PFSK-1 (cell line): ENCODE data around the gene PRRG4.

Source experiments
- FOXP2 ChIP-seq: optimal IDR thresholded peaks from 2 replicates; pipeline ENCODE3; 2011; ENCODE audit warnings: borderline replicate concordance, control low read depth, inconsistent platforms; ENCODE audit not compliant: insufficient read depth; ENCODE audit errors: extremely low read length, extremely low read depth
- POLR2AphosphoS5 ChIP-seq: IDR thresholded peaks from 2 replicates; pipeline ENCODE4 v1.6.1; 2012; ENCODE audit warnings: low read depth, mild to moderate bottlenecking, control low read depth, low read length, moderate library complexity
- SIN3A ChIP-seq: IDR thresholded peaks from 2 replicates; pipeline ENCODE4 v1.6.1; 2012; ENCODE audit warnings: mild to moderate bottlenecking, low read length, moderate library complexity, borderline replicate concordance; ENCODE audit not compliant: insufficient read depth
- TAF1 ChIP-seq: IDR thresholded peaks from 2 replicates; pipeline ENCODE4 v1.6.1; 2012; ENCODE audit warnings: low read length, control low read depth, borderline replicate concordance; ENCODE audit not compliant: insufficient read depth
- TF ChIP-seq, protein P1 (sequence below), 2 experiments: IDR thresholded peaks; 2 replicates each; pipeline versions ENCODE4 v1.6.1 to v1.8.0; 2011 to 2012; ENCODE audit warnings: low read depth in 2 of 2, low read length in 2 of 2, control low read depth in 1 of 2, inconsistent platforms in 1 of 2, mild to moderate bottlenecking in 1 of 2, moderate library complexity in 1 of 2; ENCODE audit not compliant: insufficient read depth in 1 of 2

DNA sequence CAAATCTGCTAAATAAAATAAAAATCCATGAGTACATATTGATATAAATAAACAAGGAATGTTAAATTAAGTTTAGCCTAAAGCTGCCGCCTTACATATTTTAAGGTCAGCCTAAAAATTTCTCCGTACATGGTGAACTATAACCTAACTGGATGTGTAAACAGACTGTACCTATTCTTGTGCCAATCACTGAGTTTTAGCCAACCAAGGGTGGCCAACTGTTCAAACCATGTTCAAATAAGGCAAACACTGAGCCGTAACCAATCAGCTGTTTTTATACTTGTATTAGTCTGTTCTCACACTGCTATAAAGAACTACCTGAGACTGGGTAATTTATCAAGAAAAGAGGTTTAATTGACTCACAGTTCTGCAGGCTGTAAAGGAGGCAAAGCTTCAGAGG lies 54.3 kb downstream of the PRRG4 start:
- TF ChIP-seq POLR2AphosphoS5 (no peak), SIN3A (no peak), TAF1 (no peak), FOXP2 (no peak)
- TF ChIP-seq, protein P1, sequence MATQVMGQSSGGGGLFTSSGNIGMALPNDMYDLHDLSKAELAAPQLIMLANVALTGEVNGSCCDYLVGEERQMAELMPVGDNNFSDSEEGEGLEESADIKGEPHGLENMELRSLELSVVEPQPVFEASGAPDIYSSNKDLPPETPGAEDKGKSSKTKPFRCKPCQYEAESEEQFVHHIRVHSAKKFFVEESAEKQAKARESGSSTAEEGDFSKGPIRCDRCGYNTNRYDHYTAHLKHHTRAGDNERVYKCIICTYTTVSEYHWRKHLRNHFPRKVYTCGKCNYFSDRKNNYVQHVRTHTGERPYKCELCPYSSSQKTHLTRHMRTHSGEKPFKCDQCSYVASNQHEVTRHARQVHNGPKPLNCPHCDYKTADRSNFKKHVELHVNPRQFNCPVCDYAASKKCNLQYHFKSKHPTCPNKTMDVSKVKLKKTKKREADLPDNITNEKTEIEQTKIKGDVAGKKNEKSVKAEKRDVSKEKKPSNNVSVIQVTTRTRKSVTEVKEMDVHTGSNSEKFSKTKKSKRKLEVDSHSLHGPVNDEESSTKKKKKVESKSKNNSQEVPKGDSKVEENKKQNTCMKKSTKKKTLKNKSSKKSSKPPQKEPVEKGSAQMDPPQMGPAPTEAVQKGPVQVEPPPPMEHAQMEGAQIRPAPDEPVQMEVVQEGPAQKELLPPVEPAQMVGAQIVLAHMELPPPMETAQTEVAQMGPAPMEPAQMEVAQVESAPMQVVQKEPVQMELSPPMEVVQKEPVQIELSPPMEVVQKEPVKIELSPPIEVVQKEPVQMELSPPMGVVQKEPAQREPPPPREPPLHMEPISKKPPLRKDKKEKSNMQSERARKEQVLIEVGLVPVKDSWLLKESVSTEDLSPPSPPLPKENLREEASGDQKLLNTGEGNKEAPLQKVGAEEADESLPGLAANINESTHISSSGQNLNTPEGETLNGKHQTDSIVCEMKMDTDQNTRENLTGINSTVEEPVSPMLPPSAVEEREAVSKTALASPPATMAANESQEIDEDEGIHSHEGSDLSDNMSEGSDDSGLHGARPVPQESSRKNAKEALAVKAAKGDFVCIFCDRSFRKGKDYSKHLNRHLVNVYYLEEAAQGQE (IDR thresholded peaks at IDR 0.05; ENCODE audit: insufficient read depth in 1 of 2, low read depth in 2 of 2, low read length in 2 of 2): no peak
